ENCODE data around the gene ADGRB3. TPM values are rescaled to one million over a fixed set of nuclear protein-coding genes. Genes with fewer than 3 reads are reported as not detected.

The ADGRB3 gene
- total RNA-seq, 1 experiment from 2014 or later: 7.7 TPM

DNA sequence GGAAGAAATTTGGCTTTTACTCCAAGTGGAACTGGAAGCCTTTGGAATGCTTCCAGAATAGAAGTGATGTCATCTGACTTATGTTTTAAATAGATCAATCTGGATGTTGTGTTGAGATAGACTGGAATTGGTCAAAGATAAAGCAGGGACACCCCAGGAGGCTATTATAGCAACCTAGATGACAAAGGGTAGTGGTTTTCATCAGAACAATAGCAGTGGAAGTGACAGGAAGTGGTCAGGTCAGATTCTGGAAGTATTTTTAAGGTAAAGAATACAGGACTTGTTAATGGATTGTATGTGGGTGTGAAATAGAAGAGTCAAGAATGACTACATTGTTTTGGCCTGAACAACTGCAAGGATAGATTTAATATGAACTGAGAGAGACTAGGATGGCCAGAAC, 191.4 kb downstream of the ADGRB3 start:
- DNase-seq (ENCODE audit: low spot score): peak; percentile 53
- H3K36me3 ChIP-seq (ENCODE audit: insufficient read depth, low read length, poor library complexity, severe bottlenecking): no peaks in the 10 kb centered on the region
- intact Hi-C loops (cut with micrococcal nuclease; ENCODE audit: unreplicated experiment): no loop called here
- H3K4me1 ChIP-seq (ENCODE audit: insufficient read depth, low read length, poor library complexity, severe bottlenecking): peaks cover 8% of the 10 kb centered on the region
- H3K4me3 ChIP-seq (ENCODE audit: low read depth, low read length, poor library complexity, severe bottlenecking): no peak overlapping the region
- no TSS peak for BruUV-seq (replicated peaks)
- H3K27ac ChIP-seq (ENCODE audit: low read depth, low read length, poor library complexity, severe bottlenecking): no peak overlapping the region
- H3K27me3 ChIP-seq (replicated peaks; ENCODE audit: insufficient read depth, low read depth, low read length, poor library complexity): no peaks in the 10 kb centered on the region
- CTCF ChIA-PET: no interaction called here
- no peaks in the 10 kb centered on the region for H3K9me3 ChIP-seq (ENCODE audit: low read depth, low read length, poor library complexity, severe bottlenecking)
- TF ChIP-seq CTCF (conservative IDR thresholded peaks at IDR 0.05; ENCODE audit: low read depth, low read length) (no peak), EZH2 (IDR thresholded peaks at IDR 0.05; ENCODE audit: borderline replicate concordance, low read depth, low read length, poor library complexity, severe bottlenecking) (no peak)
- POLR2A ChIA-PET (ENCODE audit: low non-redundant PET): no interaction called here

DNA sequence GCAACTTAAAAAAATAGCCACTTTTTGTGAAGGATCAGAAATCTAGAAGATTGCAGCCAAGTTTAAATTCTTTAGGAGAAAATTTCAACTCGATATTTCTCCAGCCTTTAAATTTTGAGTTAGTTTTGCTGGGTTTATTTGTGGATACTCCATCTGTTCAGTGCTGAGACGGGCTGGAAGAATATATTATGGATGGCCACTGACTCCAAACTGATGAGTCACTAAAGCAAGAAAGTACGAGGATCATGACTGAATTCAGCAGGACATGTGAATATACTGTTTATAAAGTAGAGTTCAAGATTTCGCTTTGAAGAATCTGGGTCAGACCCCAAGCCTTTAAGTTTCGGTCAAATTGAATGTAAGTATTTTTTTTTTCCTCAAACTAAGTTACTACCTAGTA, 199.5 kb downstream of the ADGRB3 start:
- Histone ChIP-seq H3K27me3 (replicated peaks; ENCODE audit: insufficient read depth, low read depth, low read length, poor library complexity) (no peaks in the 10 kb centered on the region), H3K4me3 (ENCODE audit: low read depth, low read length, poor library complexity, severe bottlenecking) (no peak overlapping the region), H3K36me3 (ENCODE audit: insufficient read depth, low read length, poor library complexity, severe bottlenecking) (no peaks in the 10 kb centered on the region), H3K9me3 (ENCODE audit: low read depth, low read length, poor library complexity, severe bottlenecking) (no peaks in the 10 kb centered on the region), H3K27ac (ENCODE audit: low read depth, low read length, poor library complexity, severe bottlenecking) (no peak overlapping the region), H3K4me1 (ENCODE audit: insufficient read depth, low read length, poor library complexity, severe bottlenecking) (no peaks in the 10 kb centered on the region)
- no TSS peak for BruUV-seq (replicated peaks)
- DNase-seq (ENCODE audit: low spot score): no peak
- intact Hi-C loops (cut with micrococcal nuclease; ENCODE audit: unreplicated experiment): no loop called here
- ChIA-PET POLR2A (ENCODE audit: low non-redundant PET) (no interaction called here), CTCF (no interaction called here)
- TF ChIP-seq EZH2 (IDR thresholded peaks at IDR 0.05; ENCODE audit: borderline replicate concordance, low read depth, low read length, poor library complexity, severe bottlenecking) (no peak), CTCF (conservative IDR thresholded peaks at IDR 0.05; ENCODE audit: low read depth, low read length) (no peak)

DNA sequence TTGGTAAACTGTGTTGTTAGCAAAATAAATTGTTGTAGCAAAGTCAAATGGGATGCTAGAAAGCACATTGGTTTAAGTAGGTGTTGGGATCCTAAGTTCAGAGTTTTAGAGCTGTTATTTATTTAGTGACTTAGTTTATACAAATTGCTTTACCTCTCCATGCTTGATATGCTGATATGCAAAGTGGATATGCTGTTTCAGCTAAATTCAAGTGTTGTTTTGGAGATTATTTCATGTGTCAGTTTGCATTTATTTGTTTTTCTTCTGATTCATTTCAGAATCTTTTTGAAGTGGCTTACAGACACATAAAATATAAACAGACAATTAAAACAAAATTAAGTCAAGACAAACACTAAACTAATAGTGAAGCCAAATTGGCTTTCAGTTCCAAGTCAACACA, 203.5 kb downstream of the ADGRB3 start:
- ChIA-PET CTCF (no interaction called here), POLR2A (ENCODE audit: low non-redundant PET) (no interaction called here)
- no TSS peak for BruUV-seq (replicated peaks)
- Histone ChIP-seq H3K27me3 (replicated peaks; ENCODE audit: insufficient read depth, low read depth, low read length, poor library complexity) (no peaks in the 10 kb centered on the region), H3K9me3 (ENCODE audit: low read depth, low read length, poor library complexity, severe bottlenecking) (peaks cover 4% of the 10 kb centered on the region), H3K36me3 (ENCODE audit: insufficient read depth, low read length, poor library complexity, severe bottlenecking) (no peaks in the 10 kb centered on the region), H3K27ac (ENCODE audit: low read depth, low read length, poor library complexity, severe bottlenecking) (no peak overlapping the region), H3K4me1 (ENCODE audit: insufficient read depth, low read length, poor library complexity, severe bottlenecking) (no peaks in the 10 kb centered on the region), H3K4me3 (ENCODE audit: low read depth, low read length, poor library complexity, severe bottlenecking) (no peak overlapping the region)
- TF ChIP-seq CTCF (conservative IDR thresholded peaks at IDR 0.05; ENCODE audit: low read depth, low read length) (no peak), EZH2 (IDR thresholded peaks at IDR 0.05; ENCODE audit: borderline replicate concordance, low read depth, low read length, poor library complexity, severe bottlenecking) (no peak)
- intact Hi-C loops (cut with micrococcal nuclease; ENCODE audit: unreplicated experiment): no loop called here
- no peak for DNase-seq (ENCODE audit: low spot score)

Measured in A673 (cell line).